Activated CD8-positive, alpha-beta memory T cell treated with anti-CD3 and anti-CD28 coated beads, Interleukin-2, amount 50 U/mL, for 48 hours (primary cell): ENCODE results near the gene INPP4A.

Experiments
- DNase-seq: peaks from one replicate; pipeline ENCODE4 v3.0.0-alpha.2; 2020

INPP4A gene

DNA sequence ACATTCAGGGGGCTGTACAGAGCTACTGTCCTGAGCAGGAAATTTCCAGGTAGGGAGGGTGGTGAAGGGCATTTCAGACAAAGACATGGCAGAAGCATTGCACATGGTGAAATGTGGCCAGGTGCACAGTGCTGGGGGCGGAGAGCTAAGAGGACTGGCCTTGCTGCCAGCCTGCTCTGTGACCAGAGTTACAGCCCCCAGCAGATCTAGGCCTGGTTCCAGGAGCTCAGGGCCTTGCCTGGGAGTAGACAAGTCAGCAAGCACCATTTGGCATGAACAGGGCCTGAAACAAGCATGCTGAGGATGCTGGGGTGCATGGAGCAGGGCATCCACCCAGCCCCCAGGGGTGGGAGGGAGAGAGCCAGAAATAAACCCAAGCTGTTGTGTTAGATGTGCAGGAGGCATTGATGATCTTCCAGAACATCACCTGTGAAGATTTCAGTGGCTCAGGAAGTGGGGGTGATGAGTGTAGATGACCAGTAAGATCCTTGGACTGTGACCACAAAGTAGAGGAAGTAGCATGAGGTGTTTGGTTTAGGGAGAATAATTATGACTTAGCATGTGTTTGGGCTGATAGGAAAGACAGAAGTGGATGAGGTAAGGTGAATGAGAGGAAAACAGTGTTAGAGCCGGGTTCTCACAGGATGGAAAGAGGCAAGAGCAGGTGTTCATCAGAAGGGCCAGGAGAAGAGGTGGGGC, 102.6 kb downstream of the INPP4A start:
- no peak for DNase-seq

GRCh38 chr2:98548920-98549818, 104.5 kb downstream of the INPP4A start:
- no peak for DNase-seq

DNA sequence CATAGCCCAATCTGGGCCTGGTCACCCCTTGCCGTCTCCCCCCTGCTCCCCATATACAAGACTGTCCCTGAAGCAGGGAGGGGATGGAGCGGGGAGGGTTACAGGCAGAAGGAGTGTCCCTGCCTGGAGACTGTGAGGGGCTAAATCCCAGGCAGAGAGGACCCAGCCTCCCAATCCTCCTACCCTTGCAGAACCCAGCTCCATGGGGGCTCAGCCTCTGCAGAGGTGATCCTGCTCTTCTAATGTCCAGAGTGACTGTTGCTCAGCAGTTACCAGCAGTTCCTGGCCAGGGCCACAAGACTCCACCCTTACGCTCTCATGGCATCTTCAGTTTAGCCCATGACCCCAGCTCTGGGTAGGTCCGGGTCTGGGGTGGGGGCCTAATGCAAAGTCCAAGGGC, 105.5 kb downstream of the INPP4A start:
- no peak for DNase-seq

GRCh38 chr2:98551316-98551715, 106.7 kb downstream of the INPP4A start:
- peak; percentile 71 for DNase-seq

GRCh38 chr2:98552499-98553179, 108.0 kb downstream of the INPP4A start:
- DNase-seq, result no peak

GRCh38 chr2:98554116-98554861, 109.6 kb downstream of the INPP4A start:
- DNase-seq, result peak; percentile 46

- DNase-seq, result no peak
These were observed 111.0 kb downstream of the INPP4A start for GRCh38 chr2:98555696-98556095.

GRCh38 chr2:98556344-98557033, 111.8 kb downstream of the INPP4A start:
- no peak for DNase-seq

GRCh38 chr2:98558852-98559530, 114.3 kb downstream of the INPP4A start:
- no peak for DNase-seq

DNA sequence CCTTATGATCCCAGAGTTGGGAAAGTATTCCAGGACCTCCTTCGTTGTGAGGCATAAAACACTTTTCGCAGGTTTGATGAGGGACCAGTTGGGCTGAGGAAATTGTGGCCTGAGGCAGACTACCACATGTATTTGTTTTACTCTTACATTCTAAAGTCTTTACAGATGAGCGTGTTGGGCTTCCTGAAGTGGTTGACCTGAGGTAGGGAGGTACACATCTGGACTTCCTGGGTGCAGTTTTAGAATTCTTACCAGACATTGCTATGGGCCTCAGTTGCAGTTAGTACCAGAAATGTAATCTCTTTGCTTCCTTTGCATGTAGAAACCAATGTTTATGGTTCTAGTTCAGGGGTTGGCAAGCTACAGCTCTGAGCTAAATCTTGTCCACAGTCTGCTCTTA, 114.9 kb downstream of the INPP4A start:
- no peak for DNase-seq

DNA sequence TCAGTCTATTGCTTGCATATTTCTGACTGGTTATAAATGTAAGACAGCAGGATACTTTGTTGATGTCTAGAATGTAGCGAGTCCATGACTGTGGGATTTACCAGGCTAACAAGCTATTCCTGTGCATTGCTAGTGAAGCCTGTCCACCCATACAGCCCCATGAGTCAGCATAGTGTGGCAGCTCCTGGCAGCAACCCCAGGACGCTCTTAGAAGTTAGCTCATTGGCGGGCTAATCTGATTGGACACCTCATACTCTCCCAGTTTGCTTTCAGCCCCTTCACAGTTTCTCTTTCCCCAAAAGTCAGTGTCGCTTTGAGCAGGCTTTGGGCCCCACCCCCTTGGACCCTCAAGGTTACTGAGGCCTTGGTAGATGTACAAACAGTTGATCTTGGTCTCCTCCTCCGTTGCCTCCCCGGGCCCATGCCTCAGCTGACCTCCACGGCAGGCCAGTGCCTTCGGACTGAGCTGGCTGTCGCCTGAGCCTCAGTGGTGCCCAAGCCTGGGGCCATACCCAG, 115.7 kb downstream of the INPP4A start:
- no peak for DNase-seq

GRCh38 chr2:98561018-98561417, 116.4 kb downstream of the INPP4A start:
- DNase-seq, result no peak

DNA sequence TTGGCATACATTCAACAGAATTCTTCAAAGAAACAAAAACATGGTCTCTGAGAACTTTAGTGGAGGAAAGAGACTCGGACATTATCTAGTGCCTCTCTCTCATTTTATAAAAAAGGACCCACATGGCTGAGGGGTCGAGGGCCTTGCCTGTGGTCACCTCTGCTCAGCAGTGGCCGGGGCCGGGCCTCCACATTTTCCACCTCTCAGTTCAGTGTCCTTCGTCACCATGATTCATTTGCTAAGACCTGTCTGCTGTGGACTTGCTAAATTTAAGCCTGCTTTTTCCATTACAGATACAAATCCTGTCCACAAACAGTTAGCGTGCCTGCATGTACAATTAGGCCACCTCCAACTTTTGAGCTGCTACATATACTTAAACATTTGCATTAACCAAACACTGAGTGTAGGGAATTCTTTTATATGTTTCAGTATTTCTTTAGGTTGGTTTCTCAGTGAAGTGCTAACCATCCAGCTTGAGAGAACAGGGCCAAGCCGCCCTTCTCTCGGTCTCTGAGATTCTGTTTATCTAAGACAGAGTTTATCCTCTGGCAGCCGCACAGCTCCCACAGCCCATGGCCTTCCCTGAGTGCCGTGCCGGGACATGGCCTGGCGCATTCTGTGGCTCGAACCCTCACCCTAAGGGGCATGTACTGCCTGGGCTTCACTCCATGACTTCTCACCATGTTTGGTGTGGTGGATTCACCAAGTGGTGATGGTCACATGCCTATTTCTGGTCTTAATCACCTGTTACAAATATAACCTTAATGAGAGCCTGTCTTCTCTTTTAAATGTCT, 117.4 kb downstream of the INPP4A start:
- no peak for DNase-seq

GRCh38 chr2:98563394-98563793, 118.7 kb downstream of the INPP4A start:
- DNase-seq, result no peak

DNA sequence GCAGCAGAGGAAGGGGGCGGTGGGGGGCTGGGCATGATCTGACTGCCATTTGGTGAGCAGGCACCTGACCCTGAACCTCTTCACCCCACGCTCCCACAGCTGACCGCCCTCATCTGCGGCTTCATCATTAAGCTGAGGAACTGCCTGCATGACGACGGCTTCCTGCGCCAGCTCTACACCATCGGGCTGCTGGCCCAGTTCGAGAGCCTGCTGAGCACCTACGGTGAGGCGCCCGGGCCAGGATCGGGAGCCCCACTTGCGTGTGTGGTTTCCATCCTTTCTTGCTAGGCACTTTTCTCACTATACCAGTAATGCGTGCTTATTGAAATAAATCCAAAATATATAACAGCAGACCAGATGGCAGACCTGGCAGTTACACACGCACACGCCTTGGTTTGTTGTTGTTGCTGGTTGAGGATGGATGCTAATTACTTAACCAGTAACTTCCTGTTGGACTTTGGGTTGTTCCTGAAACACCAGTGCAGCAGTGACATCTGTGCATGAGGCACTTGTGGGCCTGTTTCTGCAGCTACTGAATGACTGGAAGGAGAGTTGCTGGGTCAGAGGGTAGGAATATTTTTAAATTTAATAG, 120.0 kb downstream of the INPP4A start:
- DNase-seq, result no peak

- no peak for DNase-seq
These were observed 120.7 kb downstream of the INPP4A start for GRCh38 chr2:98565286-98565860.

GRCh38 chr2:98565941-98566340, 121.3 kb downstream of the INPP4A start:
- DNase-seq, result no peak

DNA sequence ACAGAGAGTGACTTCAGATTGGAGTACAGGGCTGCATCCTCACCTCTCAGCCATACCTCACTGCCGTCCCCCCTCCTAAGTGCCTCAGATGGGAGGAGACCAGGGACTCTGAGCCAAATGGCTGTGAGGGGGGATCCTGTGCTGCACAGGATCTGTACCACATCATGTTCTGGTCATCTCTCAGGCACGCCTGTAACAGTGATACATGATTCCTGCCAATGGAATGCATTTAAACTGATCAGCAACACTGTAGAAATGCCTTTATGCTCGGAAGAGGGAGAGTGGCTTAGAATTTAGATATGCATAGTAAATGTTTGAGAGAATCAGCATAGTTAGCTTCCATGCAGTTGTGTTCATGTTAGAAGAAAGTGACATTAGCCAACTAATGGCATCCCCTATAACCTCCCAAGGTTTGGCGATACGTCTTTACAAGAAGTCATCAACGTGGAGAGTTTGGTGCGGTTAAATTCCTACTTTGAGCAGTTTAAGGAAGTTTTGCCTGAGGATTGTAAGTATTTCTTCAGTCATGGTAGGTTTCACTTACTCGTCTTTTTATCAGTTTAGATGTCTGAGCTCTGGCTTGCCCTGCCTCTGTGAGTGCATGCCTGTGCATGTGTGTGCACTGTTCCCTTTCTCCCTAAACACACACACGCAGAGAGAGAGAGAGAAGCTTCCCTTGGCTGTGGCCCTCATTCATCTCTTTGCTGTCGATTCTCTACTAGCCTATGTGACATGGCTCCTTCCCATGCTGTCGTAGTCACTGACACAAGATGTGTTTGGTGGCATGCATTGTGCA, 123.7 kb downstream of the INPP4A start:
- DNase-seq, result no peak
